ENCODE results near the gene DGKB. TPM values are rescaled to one million over a fixed set of nuclear protein-coding genes. Genes with fewer than 3 reads are reported as not detected.

DGKB gene
- total and polyA plus RNA-seq, 2 donors (not counting 1 experiment from before 2014, with no cell fraction given), result 0.31 TPM; not detected in 1

GRCh38 chr7:14542624-14543023, 359.9 kb downstream of the DGKB start:
- no peaks in the 10 kb centered on the region for H3K27me3 ChIP-seq (ENCODE audit: control insufficient read depth, insufficient read depth, low read length)
- H3K9ac ChIP-seq (ENCODE audit: insufficient read depth, low read length), result no peak overlapping the region
- H3K36me3 ChIP-seq (ENCODE audit: control insufficient read depth, insufficient read depth, low read length), result no peaks in the 10 kb centered on the region
- H3K79me2 ChIP-seq (ENCODE audit: control insufficient read depth, insufficient read depth, low read length), result no peaks in the 10 kb centered on the region
- H3K4me3 ChIP-seq (replicated peaks in 1 of 4; ENCODE audit: control extremely low read depth in 1 of 4, insufficient read depth in 1 of 4, low read depth in 3 of 4, low read length in 4 of 4), result no peak overlapping the region
- TF ChIP-seq CTCF (conservative IDR thresholded peaks at IDR 0.05 in 1 of 2, IDR thresholded peaks at IDR 0.05 in 1 of 2; ENCODE audit: low read depth in 1 of 2, low read length in 2 of 2) (no peak), EZH2 (IDR thresholded peaks at IDR 0.05; ENCODE audit: low read length, missing control alignments) (no peak)
- no peak overlapping the region for H3K4me2 ChIP-seq (ENCODE audit: extremely low read depth, insufficient read depth, low read length)
- no peaks in the 10 kb centered on the region for H3K9me3 ChIP-seq (ENCODE audit: control insufficient read depth, insufficient read depth, low read depth, low read length)
- no peak overlapping the region for H3K27ac ChIP-seq (ENCODE audit: insufficient read depth, low read length)
- DNase-seq (ENCODE audit: low read depth in 2 of 2), result no peak
- H4K20me1 ChIP-seq (ENCODE audit: control insufficient read depth, extremely low read depth, insufficient read depth, low read length), result no peaks in the 10 kb centered on the region
- H3K4me1 ChIP-seq (ENCODE audit: control insufficient read depth, extremely low read depth, insufficient read depth, low read length), result no peaks in the 10 kb centered on the region
- H2AFZ ChIP-seq (ENCODE audit: low read length), result no peak overlapping the region

GRCh38 chr7:14521183-14521582, 381.4 kb downstream of the DGKB start:
- Histone ChIP-seq H4K20me1 (ENCODE audit: control insufficient read depth, extremely low read depth, insufficient read depth, low read length) (no peaks in the 10 kb centered on the region), H3K4me3 (replicated peaks in 1 of 4; ENCODE audit: control extremely low read depth in 1 of 4, insufficient read depth in 1 of 4, low read depth in 3 of 4, low read length in 4 of 4) (no peak overlapping the region), H3K27me3 (ENCODE audit: control insufficient read depth, insufficient read depth, low read length) (no peaks in the 10 kb centered on the region), H3K36me3 (ENCODE audit: control insufficient read depth, insufficient read depth, low read length) (no peaks in the 10 kb centered on the region), H3K9ac (ENCODE audit: insufficient read depth, low read length) (no peak overlapping the region), H3K4me2 (ENCODE audit: extremely low read depth, insufficient read depth, low read length) (no peak overlapping the region), H2AFZ (ENCODE audit: low read length) (no peak overlapping the region), H3K27ac (ENCODE audit: insufficient read depth, low read length) (no peak overlapping the region), H3K79me2 (ENCODE audit: control insufficient read depth, insufficient read depth, low read length) (no peaks in the 10 kb centered on the region), H3K9me3 (ENCODE audit: control insufficient read depth, insufficient read depth, low read depth, low read length) (no peaks in the 10 kb centered on the region), H3K4me1 (ENCODE audit: control insufficient read depth, extremely low read depth, insufficient read depth, low read length) (no peaks in the 10 kb centered on the region)
- TF ChIP-seq CTCF (conservative IDR thresholded peaks at IDR 0.05 in 1 of 2, IDR thresholded peaks at IDR 0.05 in 1 of 2; ENCODE audit: low read depth in 1 of 2, low read length in 2 of 2) (no peak), EZH2 (IDR thresholded peaks at IDR 0.05; ENCODE audit: low read length, missing control alignments) (no peak)
- DNase-seq (ENCODE audit: low read depth in 2 of 2), result no peak

GRCh38 chr7:14510268-14510667, 392.3 kb downstream of the DGKB start:
- no peaks in the 10 kb centered on the region for H3K4me1 ChIP-seq (ENCODE audit: control insufficient read depth, extremely low read depth, insufficient read depth, low read length)
- no peak for TF ChIP-seq CTCF (conservative IDR thresholded peaks at IDR 0.05 in 1 of 2, IDR thresholded peaks at IDR 0.05 in 1 of 2; ENCODE audit: low read depth in 1 of 2, low read length in 2 of 2)
- no peak for TF ChIP-seq EZH2 (IDR thresholded peaks at IDR 0.05; ENCODE audit: low read length, missing control alignments)
- no peaks in the 10 kb centered on the region for H4K20me1 ChIP-seq (ENCODE audit: control insufficient read depth, extremely low read depth, insufficient read depth, low read length)
- H3K27ac ChIP-seq (ENCODE audit: insufficient read depth, low read length), result no peak overlapping the region
- no peaks in the 10 kb centered on the region for H3K9me3 ChIP-seq (ENCODE audit: control insufficient read depth, insufficient read depth, low read depth, low read length)
- H3K9ac ChIP-seq (ENCODE audit: insufficient read depth, low read length), result no peak overlapping the region
- DNase-seq (ENCODE audit: low read depth in 2 of 2), result no peak
- H2AFZ ChIP-seq (ENCODE audit: low read length), result no peak overlapping the region
- H3K36me3 ChIP-seq (ENCODE audit: control insufficient read depth, insufficient read depth, low read length), result no peaks in the 10 kb centered on the region
- no peak overlapping the region for H3K4me2 ChIP-seq (ENCODE audit: extremely low read depth, insufficient read depth, low read length)
- no peak overlapping the region for H3K4me3 ChIP-seq (replicated peaks in 1 of 4; ENCODE audit: control extremely low read depth in 1 of 4, insufficient read depth in 1 of 4, low read depth in 3 of 4, low read length in 4 of 4)
- no peaks in the 10 kb centered on the region for H3K79me2 ChIP-seq (ENCODE audit: control insufficient read depth, insufficient read depth, low read length)
- H3K27me3 ChIP-seq (ENCODE audit: control insufficient read depth, insufficient read depth, low read length), result no peaks in the 10 kb centered on the region
